Kidney (tissue), 14 donors: Measurements from ENCODE around the gene MYO9A. TPM values are rescaled to one million over a fixed set of nuclear protein-coding genes. Genes with fewer than 3 reads are reported as not detected.

ENCODE experiments used
- DNase-seq, 5 donors: peaks; one replicate each; pipeline ENCODE4 v3.0.0-alpha.2; 2013 to 2020
- FAIRE-seq: peaks from 2 replicates; lab custom pipeline; 2012; peaks lifted over from hg19 to GRCh38; lab: Jason Lieb, UNC
- H3K27ac ChIP-seq, 2 donors: one replicate each; pipeline ENCODE4 v1.7.0; 2013; ENCODE audit warnings: low read depth in 2 of 2, low read length in 2 of 2, inconsistent platforms in 1 of 2
- H3K27me3 ChIP-seq: one replicate; pipeline ENCODE4 v1.7.1; 2013; ENCODE audit warnings: low read length, inconsistent platforms; ENCODE audit not compliant: control insufficient read depth, insufficient read depth
- H3K36me3 ChIP-seq, 3 donors: one replicate each; pipeline versions ENCODE4 v1.7.0 to v1.7.1; 2013; ENCODE audit warnings: low read length in 3 of 3, control low read depth in 1 of 3, inconsistent platforms in 1 of 3; ENCODE audit not compliant: insufficient read depth in 3 of 3, control insufficient read depth in 2 of 3
- H3K4me1 ChIP-seq, 3 donors: one replicate each; pipeline versions ENCODE4 v1.7.0 to v1.7.1; 2013; ENCODE audit warnings: low read length in 3 of 3, inconsistent platforms in 1 of 3, low read depth in 1 of 3; ENCODE audit not compliant: control insufficient read depth in 2 of 3, insufficient read depth in 2 of 3
- H3K4me3 ChIP-seq, 3 donors: one replicate each; pipeline versions ENCODE4 v1.7.0 to v1.8.1; 2013; ENCODE audit warnings: low read length in 3 of 3, control low read depth in 1 of 3, inconsistent platforms in 1 of 3
- H3K9ac ChIP-seq, 3 donors: one replicate each; pipeline versions ENCODE4 v1.7.0 to v1.7.1; 2013; ENCODE audit warnings: low read length in 3 of 3, control low read depth in 1 of 3, inconsistent platforms in 1 of 3
- H3K9me3 ChIP-seq, 3 donors: one replicate each; pipeline versions ENCODE4 v1.7.0 to v1.7.1; 2013; ENCODE audit warnings: low read length in 3 of 3, control low read depth in 1 of 3, inconsistent platforms in 1 of 3; ENCODE audit not compliant: control insufficient read depth in 2 of 3, insufficient read depth in 1 of 3
- CTCF ChIP-seq: IDR thresholded peaks from 3 replicates; pipeline ENCODE4 v1.5.1; 2012; ENCODE audit warnings: mild to moderate bottlenecking, moderate library complexity, borderline replicate concordance; ENCODE audit not compliant: insufficient read depth; ENCODE audit errors: extremely low read depth
- intact Hi-C: fragments of 100-400 bp; cut with DNase I; formaldehyde crosslinking; loops from one replicate; pipeline ENCODE4 v1.11.1; 2022
- polyA plus RNA-seq: library from polyadenylated mRNA; stranded (reverse); fragments of 350-450 nt; fragmentation: Illumina TruSeq; extraction: RNeasy Lipid Tissue Mini Kit (QIAGEN cat#74804); gene quantifications from one replicate; pipeline ENCODE4 v1.2.3, GENCODE V29; 2014; ENCODE audit warnings: low read depth, low replicate concordance; ENCODE audit not compliant: insufficient read depth
- total RNA-seq: library from RNA; stranded (reverse); fragmentation: NEBNext Ultra II Directional; extraction: Animal tissue kit (Norgen Biotek cat#: 25700); gene quantifications from one replicate; pipeline ENCODE4 v1.2.1, GENCODE V29; 2021
- donor health status: control.
- donor health status: control.
- donor health status: control.
- donor health status: control.
- donor health status: control.
- donor health status: DM: yes; HTN: yes; CAD: no.
- donor health status: Normal renal cell carcinoma (clear cell type).

The MYO9A gene
- total and polyA plus RNA-seq, 2 donors from 2014 or later, result 5.5 to 132 TPM

DNA sequence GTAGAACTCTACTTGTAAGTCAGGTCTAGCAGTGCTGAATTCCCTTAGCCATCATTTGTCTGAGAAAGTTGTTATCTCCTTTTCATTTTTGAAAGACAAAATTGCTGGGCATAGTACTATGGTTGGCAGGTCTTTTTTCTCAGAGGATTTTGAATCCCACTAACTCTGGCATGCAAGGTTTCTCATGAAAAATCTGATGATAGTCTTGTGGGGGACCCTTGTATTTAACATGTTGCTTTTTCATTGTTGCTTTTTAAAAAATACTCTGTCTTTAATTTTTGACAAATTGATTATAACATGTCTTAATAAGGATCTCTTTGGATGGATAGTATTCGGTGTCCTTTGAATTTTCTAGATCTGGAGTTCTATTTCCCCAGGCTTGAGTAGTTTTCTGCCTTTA, 186.7 kb downstream of the MYO9A start:
- no peaks in the 10 kb centered on the region for H3K4me1 ChIP-seq
- intact Hi-C loops, result no loop called here
- no peak overlapping the region for H3K4me3 ChIP-seq
- DNase-seq (no peak), FAIRE-seq (no peak)
- H3K27me3 ChIP-seq, result no peaks in the 10 kb centered on the region
- H3K36me3 ChIP-seq, result peaks cover 3 to 46% (median 6%) of the 10 kb centered on the region in 3 donors
- no peak for TF ChIP-seq CTCF
- peaks cover 0 to 6% (median 5%) of the 10 kb centered on the region in 3 donors for H3K9me3 ChIP-seq
- no peak overlapping the region for H3K9ac ChIP-seq
- no peak overlapping the region for H3K27ac ChIP-seq

- H3K4me1 ChIP-seq, result no peaks in the 10 kb centered on the region
- no peak overlapping the region for H3K27ac ChIP-seq
- TF ChIP-seq CTCF, result no peak
- peaks cover 0 to 7% (median 0%) of the 10 kb centered on the region in 3 donors for H3K36me3 ChIP-seq
- H3K9ac ChIP-seq, result no peak overlapping the region
- FAIRE-seq, result peak; percentile 95
- intact Hi-C loops, result no loop called here
- H3K27me3 ChIP-seq, result no peaks in the 10 kb centered on the region
- no peak overlapping the region for H3K4me3 ChIP-seq
- DNase-seq, result no peak
- H3K9me3 ChIP-seq, result no peaks in the 10 kb centered on the region
Observed at GRCh38 chr15:71925145-71925544, 192.8 kb downstream of the MYO9A start.

DNA sequence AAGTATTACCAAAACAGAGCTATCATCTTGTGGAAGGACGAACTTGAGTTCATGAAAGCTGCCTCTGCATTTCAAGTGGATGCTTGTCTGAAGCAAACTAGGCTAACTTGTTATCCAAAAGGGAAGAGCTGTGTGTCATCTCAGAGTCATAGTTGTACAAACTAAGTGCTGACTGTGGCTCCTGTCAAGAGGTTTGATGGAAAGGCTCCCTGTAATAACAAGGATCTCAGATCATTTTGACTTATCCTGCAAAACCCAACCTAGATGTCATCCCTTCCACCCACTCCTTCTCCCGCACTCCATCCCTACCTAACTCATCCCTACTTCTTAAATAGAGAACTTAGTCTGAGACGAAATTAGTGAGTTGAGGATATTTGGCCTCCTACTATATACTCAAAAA, 196.8 kb downstream of the MYO9A start:
- no peak for FAIRE-seq
- intact Hi-C loops, result no loop called here
- Histone ChIP-seq H3K36me3 (peaks cover 0 to 4% (median 0%) of the 10 kb centered on the region in 3 donors), H3K4me3 (no peak overlapping the region), H3K4me1 (no peaks in the 10 kb centered on the region), H3K9me3 (no peaks in the 10 kb centered on the region), H3K27ac (no peak overlapping the region), H3K27me3 (no peaks in the 10 kb centered on the region), H3K9ac (no peak overlapping the region)
- DNase-seq, result no peak
- no peak for TF ChIP-seq CTCF

- H3K4me1 ChIP-seq, result no peaks in the 10 kb centered on the region
- H3K9me3 ChIP-seq, result no peaks in the 10 kb centered on the region
- FAIRE-seq (no peak), DNase-seq (no peak)
- intact Hi-C loops, result no loop called here
- no peak overlapping the region for H3K9ac ChIP-seq
- H3K36me3 ChIP-seq, result no peaks in the 10 kb centered on the region
- H3K4me3 ChIP-seq, result no peak overlapping the region
- no peak for TF ChIP-seq CTCF
- no peaks in the 10 kb centered on the region for H3K27me3 ChIP-seq
- no peak overlapping the region for H3K27ac ChIP-seq
Observed at GRCh38 chr15:71920573-71920972, 197.4 kb downstream of the MYO9A start.
